ENCODE results near the gene IRS4.
A peak's percentile ranks its signal among the peaks of the same experiment; 100 is the strongest.

The IRS4 gene

GRCh38 chrX:108735679-108736508, 469 bp downstream of the IRS4 start:
- ChIA-PET POLR2A (interaction anchor here (0.6 to 1.2 kb wide), 2 partner anchors 11 to 34 kb away, joined by 3 to 4 read pairs; no protein-coding TSS in a partner anchor), CTCF (interaction anchor here (0.6 to 1.5 kb wide), 4 partner anchors 36 to 904 kb away, joined by 3 to 4 read pairs (median 3); no protein-coding TSS in a partner anchor)
- Histone ChIP-seq H3K36me3 (ENCODE audit: control insufficient read depth in 2 of 2, insufficient read depth in 1 of 2, low read length in 2 of 2) (peaks cover under 1 to 45% of the 10 kb centered on the region in 2 experiments; a peak in 1 of 3 replicates), H3K4me1 (ENCODE audit: control insufficient read depth, insufficient read depth, low read length) (no peaks in the 10 kb centered on the region), H3K27ac (ENCODE audit: extremely low read depth, low read depth, low read length) (peak overlapping the region; percentile 90), H3K4me3 (ENCODE audit: low read depth, low read length) (peak overlapping the region; percentile 44), H3K9me3 (ENCODE audit: control insufficient read depth, insufficient read depth, low read depth, low read length) (no peaks in the 10 kb centered on the region)
- TF ChIP-seq, protein P1, sequence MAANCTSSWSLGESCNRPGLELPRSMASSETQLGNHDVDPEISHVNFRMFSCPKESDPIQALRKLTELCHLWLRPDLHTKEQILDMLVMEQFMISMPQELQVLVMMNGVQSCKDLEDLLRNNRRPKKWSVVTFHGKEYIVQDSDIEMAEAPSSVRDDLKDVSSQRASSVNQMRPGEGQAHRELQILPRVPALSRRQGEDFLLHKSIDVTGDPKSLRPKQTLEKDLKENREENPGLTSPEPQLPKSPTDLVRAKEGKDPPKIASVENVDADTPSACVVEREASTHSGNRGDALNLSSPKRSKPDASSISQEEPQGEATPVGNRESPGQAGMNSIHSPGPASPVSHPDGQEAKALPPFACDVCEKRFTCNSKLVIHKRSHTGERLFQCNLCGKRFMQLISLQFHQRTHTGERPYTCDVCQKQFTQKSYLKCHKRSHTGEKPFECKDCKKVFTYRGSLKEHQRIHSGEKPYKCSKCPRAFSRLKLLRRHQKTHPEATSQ (tag by site-specific recombination; IDR thresholded peaks at IDR 0.05) = no peak
- TF ChIP-seq ZNF596 (tag by site-specific recombination; IDR thresholded peaks at IDR 0.05) (no peak), ZNF155 (tag by site-specific recombination; IDR thresholded peaks at IDR 0.05) (no peak), ZNF791 (tag by site-specific recombination; IDR thresholded peaks at IDR 0.05) (no peak), ZNF777 (tag by site-specific recombination; IDR thresholded peaks at IDR 0.05; ENCODE audit: borderline replicate concordance) (peak; percentile 67; the same call in 1 of the 2 replicates)
- TF ChIP-seq, protein P2, sequence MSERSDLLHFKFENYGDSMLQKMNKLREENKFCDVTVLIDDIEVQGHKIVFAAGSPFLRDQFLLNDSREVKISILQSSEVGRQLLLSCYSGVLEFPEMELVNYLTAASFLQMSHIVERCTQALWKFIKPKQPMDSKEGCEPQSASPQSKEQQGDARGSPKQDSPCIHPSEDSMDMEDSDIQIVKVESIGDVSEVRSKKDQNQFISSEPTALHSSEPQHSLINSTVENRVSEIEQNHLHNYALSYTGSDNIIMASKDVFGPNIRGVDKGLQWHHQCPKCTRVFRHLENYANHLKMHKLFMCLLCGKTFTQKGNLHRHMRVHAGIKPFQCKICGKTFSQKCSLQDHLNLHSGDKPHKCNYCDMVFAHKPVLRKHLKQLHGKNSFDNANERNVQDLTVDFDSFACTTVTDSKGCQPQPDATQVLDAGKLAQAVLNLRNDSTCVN (tag by site-specific recombination; optimal IDR thresholded peaks at IDR 0.05) = peak; percentile 51
- TF ChIP-seq, protein P3, sequence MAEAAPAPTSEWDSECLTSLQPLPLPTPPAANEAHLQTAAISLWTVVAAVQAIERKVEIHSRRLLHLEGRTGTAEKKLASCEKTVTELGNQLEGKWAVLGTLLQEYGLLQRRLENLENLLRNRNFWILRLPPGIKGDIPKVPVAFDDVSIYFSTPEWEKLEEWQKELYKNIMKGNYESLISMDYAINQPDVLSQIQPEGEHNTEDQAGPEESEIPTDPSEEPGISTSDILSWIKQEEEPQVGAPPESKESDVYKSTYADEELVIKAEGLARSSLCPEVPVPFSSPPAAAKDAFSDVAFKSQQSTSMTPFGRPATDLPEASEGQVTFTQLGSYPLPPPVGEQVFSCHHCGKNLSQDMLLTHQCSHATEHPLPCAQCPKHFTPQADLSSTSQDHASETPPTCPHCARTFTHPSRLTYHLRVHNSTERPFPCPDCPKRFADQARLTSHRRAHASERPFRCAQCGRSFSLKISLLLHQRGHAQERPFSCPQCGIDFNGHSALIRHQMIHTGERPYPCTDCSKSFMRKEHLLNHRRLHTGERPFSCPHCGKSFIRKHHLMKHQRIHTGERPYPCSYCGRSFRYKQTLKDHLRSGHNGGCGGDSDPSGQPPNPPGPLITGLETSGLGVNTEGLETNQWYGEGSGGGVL (tag by site-specific recombination; IDR thresholded peaks at IDR 0.05) = peak; percentile 97
- TF ChIP-seq, protein P4, sequence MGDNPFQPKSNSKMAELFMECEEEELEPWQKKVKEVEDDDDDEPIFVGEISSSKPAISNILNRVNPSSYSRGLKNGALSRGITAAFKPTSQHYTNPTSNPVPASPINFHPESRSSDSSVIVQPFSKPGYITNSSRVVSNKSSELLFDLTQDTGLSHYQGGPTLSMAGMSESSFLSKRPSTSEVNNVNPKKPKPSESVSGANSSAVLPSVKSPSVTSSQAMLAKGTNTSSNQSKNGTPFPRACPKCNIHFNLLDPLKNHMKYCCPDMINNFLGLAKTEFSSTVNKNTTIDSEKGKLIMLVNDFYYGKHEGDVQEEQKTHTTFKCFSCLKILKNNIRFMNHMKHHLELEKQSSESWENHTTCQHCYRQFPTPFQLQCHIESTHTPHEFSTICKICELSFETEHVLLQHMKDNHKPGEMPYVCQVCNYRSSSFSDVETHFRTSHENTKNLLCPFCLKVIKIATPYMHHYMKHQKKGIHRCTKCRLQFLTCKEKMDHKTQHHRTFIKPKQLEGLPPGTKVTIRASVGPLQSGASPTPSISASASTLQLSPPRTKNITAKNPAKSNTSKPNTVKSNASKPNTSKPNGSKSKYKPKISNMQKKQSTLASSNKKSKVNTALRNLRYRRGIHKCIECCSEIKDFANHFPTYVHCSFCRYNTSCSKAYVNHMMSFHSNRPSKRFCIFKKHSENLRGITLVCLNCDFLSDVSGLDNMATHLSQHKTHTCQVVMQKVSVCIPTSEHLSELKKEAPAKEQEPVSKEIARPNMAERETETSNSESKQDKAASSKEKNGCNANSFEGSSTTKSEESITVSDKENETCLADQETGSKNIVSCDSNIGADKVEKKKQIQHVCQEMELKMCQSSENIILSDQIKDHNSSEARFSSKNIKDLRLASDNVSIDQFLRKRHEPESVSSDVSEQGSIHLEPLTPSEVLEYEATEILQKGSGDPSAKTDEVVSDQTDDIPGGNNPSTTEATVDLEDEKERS (tag by site-specific recombination; IDR thresholded peaks at IDR 0.05) = no peak

GRCh38 chrX:108735091-108735678, 1.2 kb downstream of the IRS4 start:
- H3K27ac ChIP-seq (ENCODE audit: extremely low read depth, low read depth, low read length) = peak overlapping the region; percentile 90
- H3K4me1 ChIP-seq (ENCODE audit: control insufficient read depth, insufficient read depth, low read length) = no peaks in the 10 kb centered on the region
- CTCF ChIA-PET = interaction anchor here (0.6 to 1.5 kb wide), 4 partner anchors 14 to 905 kb away, joined by 3 to 4 read pairs (median 3); no protein-coding TSS in a partner anchor
- peaks cover 6 to 50% of the 10 kb centered on the region in 2 experiments; a peak in 2 of 3 replicates for H3K36me3 ChIP-seq (ENCODE audit: control insufficient read depth in 2 of 2, insufficient read depth in 1 of 2, low read length in 2 of 2)
- POLR2A ChIA-PET = interaction anchor here (0.6 kb wide), 1 partner anchor 10 kb away, joined by 4 read pairs; no protein-coding TSS in a partner anchor
- H3K4me3 ChIP-seq (ENCODE audit: low read depth, low read length) = peak overlapping the region; percentile 44
- H3K9me3 ChIP-seq (ENCODE audit: control insufficient read depth, insufficient read depth, low read depth, low read length) = no peaks in the 10 kb centered on the region
- peak; percentile 43 for TF ChIP-seq ZBTB20 (tag by site-specific recombination; IDR thresholded peaks at IDR 0.05)
- TF ChIP-seq ZNF169 (tag by site-specific recombination; IDR thresholded peaks at IDR 0.05) = no peak
- TF ChIP-seq, protein P1 (tag by site-specific recombination; IDR thresholded peaks at IDR 0.05) = no peak
- TF ChIP-seq, protein P5, sequence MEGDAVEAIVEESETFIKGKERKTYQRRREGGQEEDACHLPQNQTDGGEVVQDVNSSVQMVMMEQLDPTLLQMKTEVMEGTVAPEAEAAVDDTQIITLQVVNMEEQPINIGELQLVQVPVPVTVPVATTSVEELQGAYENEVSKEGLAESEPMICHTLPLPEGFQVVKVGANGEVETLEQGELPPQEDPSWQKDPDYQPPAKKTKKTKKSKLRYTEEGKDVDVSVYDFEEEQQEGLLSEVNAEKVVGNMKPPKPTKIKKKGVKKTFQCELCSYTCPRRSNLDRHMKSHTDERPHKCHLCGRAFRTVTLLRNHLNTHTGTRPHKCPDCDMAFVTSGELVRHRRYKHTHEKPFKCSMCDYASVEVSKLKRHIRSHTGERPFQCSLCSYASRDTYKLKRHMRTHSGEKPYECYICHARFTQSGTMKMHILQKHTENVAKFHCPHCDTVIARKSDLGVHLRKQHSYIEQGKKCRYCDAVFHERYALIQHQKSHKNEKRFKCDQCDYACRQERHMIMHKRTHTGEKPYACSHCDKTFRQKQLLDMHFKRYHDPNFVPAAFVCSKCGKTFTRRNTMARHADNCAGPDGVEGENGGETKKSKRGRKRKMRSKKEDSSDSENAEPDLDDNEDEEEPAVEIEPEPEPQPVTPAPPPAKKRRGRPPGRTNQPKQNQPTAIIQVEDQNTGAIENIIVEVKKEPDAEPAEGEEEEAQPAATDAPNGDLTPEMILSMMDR (tag by site-specific recombination; IDR thresholded peaks at IDR 0.05) = peak; percentile 56
- TF ChIP-seq, protein P6, sequence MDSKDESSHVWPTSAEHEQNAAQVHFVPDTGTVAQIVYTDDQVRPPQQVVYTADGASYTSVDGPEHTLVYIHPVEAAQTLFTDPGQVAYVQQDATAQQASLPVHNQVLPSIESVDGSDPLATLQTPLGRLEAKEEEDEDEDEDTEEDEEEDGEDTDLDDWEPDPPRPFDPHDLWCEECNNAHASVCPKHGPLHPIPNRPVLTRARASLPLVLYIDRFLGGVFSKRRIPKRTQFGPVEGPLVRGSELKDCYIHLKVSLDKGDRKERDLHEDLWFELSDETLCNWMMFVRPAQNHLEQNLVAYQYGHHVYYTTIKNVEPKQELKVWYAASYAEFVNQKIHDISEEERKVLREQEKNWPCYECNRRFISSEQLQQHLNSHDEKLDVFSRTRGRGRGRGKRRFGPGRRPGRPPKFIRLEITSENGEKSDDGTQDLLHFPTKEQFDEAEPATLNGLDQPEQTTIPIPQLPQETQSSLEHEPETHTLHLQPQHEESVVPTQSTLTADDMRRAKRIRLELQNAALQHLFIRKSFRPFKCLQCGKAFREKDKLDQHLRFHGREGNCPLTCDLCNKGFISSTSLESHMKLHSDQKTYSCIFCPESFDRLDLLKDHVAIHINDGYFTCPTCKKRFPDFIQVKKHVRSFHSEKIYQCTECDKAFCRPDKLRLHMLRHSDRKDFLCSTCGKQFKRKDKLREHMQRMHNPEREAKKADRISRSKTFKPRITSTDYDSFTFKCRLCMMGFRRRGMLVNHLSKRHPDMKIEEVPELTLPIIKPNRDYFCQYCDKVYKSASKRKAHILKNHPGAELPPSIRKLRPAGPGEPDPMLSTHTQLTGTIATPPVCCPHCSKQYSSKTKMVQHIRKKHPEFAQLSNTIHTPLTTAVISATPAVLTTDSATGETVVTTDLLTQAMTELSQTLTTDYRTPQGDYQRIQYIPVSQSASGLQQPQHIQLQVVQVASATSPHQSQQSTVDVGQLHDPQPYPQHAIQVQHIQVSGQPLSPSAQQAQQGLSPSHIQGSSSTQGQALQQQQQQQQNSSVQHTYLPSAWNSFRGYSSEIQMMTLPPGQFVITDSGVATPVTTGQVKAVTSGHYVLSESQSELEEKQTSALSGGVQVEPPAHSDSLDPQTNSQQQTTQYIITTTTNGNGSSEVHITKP (tag by site-specific recombination; IDR thresholded peaks at IDR 0.05) = 0 out of 2 replicates have a peak, but pooled peaks have one; percentile 7
- TF ChIP-seq ZNF112 (tag by site-specific recombination; IDR thresholded peaks at IDR 0.05) = no peak
- TF ChIP-seq ZNF335 (tag by site-specific recombination; conservative IDR thresholded peaks at IDR 0.05) = peak; percentile 39; the same call in 1 of the 2 replicates
